Activated naive CD8-positive, alpha-beta T cell treated with anti-CD3 and anti-CD28 coated beads, Interleukin-2, amount 10 ng/mL, durations not matched to agents 7 days and 5 days (primary cell): ENCODE measurements around the gene STK40. TPM values are rescaled to one million over a fixed set of nuclear protein-coding genes. Genes with fewer than 3 reads are reported as not detected.
A peak's percentile ranks its signal among the peaks of the same experiment; 100 is the strongest.

Experiments
- ATAC-seq: fragments of 150-1000 bp; cut with Tn5 transposase; one replicate; pipeline ENCODE4 v1.10.0; 2021; ENCODE audit warnings: low read depth, moderate library complexity
- POLR2A ChIA-PET: fragments of 350-600 bp; sonication (Branson Sonifier 250); formaldehyde crosslinking; loops from one replicate; lab custom pipeline; 2021; ENCODE audit warnings: antibody characterized with exemption; lab: Charles Lee
- DNase-seq: peaks from one replicate; pipeline ENCODE4 v3.0.0; 2021
- H3K27ac Mint-ChIP-seq: one replicate; pipeline ENCODE4 v1.8.0; 2022; ENCODE audit warnings: mild to moderate bottlenecking, mixed read lengths
- H3K27me3 Mint-ChIP-seq: one replicate; pipeline ENCODE4 v1.8.0; 2022; ENCODE audit warnings: mild to moderate bottlenecking, moderate library complexity, mixed read lengths
- H3K36me3 Mint-ChIP-seq: one replicate; pipeline ENCODE4 v1.8.0; 2021; ENCODE audit warnings: mild to moderate bottlenecking, mixed read lengths
- H3K4me1 Mint-ChIP-seq: one replicate; pipeline ENCODE4 v1.8.0; 2021; ENCODE audit warnings: mixed read lengths
- H3K4me3 Mint-ChIP-seq: one replicate; pipeline ENCODE4 v1.8.0; 2022; ENCODE audit warnings: mild to moderate bottlenecking, moderate library complexity, mixed read lengths
- H3K9me3 Mint-ChIP-seq: one replicate; pipeline ENCODE4 v1.8.0; 2021; ENCODE audit warnings: mixed read lengths
- total RNA-seq, 2 experiments: library from RNA; stranded (reverse); gene quantifications; one replicate each; pipeline ENCODE4 v1.2.3, GENCODE V29; 2021

STK40 gene
- total RNA-seq, 2 experiments from 2014 or later = 59.5 to 64.7 TPM

GRCh38 chr1:36381405-36381804 lies 4.3 kb downstream of the STK40 start:
- Mint-ChIP-seq H3K27me3 (no peaks in the 10 kb centered on the region), H3K9me3 (no peaks in the 10 kb centered on the region), H3K27ac (peak overlapping the region; percentile 6), H3K4me3 (no peak overlapping the region), H3K36me3 (peaks cover 8% of the 10 kb centered on the region), H3K4me1 (peaks cover 38% of the 10 kb centered on the region)
- POLR2A ChIA-PET = interaction anchor here (1.5 to 6.6 kb wide), 2 partner anchors 13 to 17 kb away, joined by 4 to 105 read pairs; partner anchors contain the start of gene LSM10
- DNase-seq (no peak), ATAC-seq (no peak)

- H3K27me3 Mint-ChIP-seq = no peaks in the 10 kb centered on the region
- no peak overlapping the region for H3K4me3 Mint-ChIP-seq
- DNase-seq = no peak
- peaks cover 41% of the 10 kb centered on the region for H3K4me1 Mint-ChIP-seq
- no peak overlapping the region for H3K27ac Mint-ChIP-seq
- peaks cover 8% of the 10 kb centered on the region for H3K36me3 Mint-ChIP-seq
- POLR2A ChIA-PET = no interaction called here
- ATAC-seq = no peak
- no peaks in the 10 kb centered on the region for H3K9me3 Mint-ChIP-seq
Observed at GRCh38 chr1:36380782-36381181, 4.9 kb downstream of the STK40 start.

GRCh38 chr1:36380143-36380619 lies 5.5 kb downstream of the STK40 start:
- peaks cover 41% of the 10 kb centered on the region for H3K4me1 Mint-ChIP-seq
- no peak overlapping the region for H3K4me3 Mint-ChIP-seq
- no peak for ATAC-seq
- no peaks in the 10 kb centered on the region for H3K27me3 Mint-ChIP-seq
- no peaks in the 10 kb centered on the region for H3K9me3 Mint-ChIP-seq
- POLR2A ChIA-PET = interaction anchor here (0.6 kb wide), 1 partner anchor 8 kb away, joined by 4 read pairs; no protein-coding TSS in a partner anchor
- peaks cover 8% of the 10 kb centered on the region for H3K36me3 Mint-ChIP-seq
- H3K27ac Mint-ChIP-seq = no peak overlapping the region
- DNase-seq = no peak

- H3K36me3 Mint-ChIP-seq = peaks cover 9% of the 10 kb centered on the region
- peaks cover 49% of the 10 kb centered on the region for H3K4me1 Mint-ChIP-seq
- no peaks in the 10 kb centered on the region for H3K9me3 Mint-ChIP-seq
- DNase-seq = no peak
- peak overlapping the region; percentile 51 for H3K4me3 Mint-ChIP-seq
- POLR2A ChIA-PET = interaction anchor here (0.6 to 2.3 kb wide), 4 partner anchors 8 to 190 kb away, joined by 3 to 17 read pairs (median 5); partner anchors contain the start of gene STK40
- no peaks in the 10 kb centered on the region for H3K27me3 Mint-ChIP-seq
- peak overlapping the region; percentile 79 for H3K27ac Mint-ChIP-seq
- no peak for ATAC-seq
Observed at GRCh38 chr1:36377791-36378492, 7.8 kb downstream of the STK40 start.

- no peak for ATAC-seq
- no peaks in the 10 kb centered on the region for H3K27me3 Mint-ChIP-seq
- POLR2A ChIA-PET = interaction anchor here (0.7 to 0.8 kb wide), 2 partner anchors 13 to 1142 kb away, joined by 3 to 4 read pairs; no protein-coding TSS in a partner anchor
- peaks cover 4% of the 10 kb centered on the region for H3K36me3 Mint-ChIP-seq
- DNase-seq = no peak
- no peaks in the 10 kb centered on the region for H3K9me3 Mint-ChIP-seq
- peaks cover 51% of the 10 kb centered on the region for H3K4me1 Mint-ChIP-seq
- H3K4me3 Mint-ChIP-seq = no peak overlapping the region
- peak overlapping the region; percentile 97 for H3K27ac Mint-ChIP-seq
Observed at GRCh38 chr1:36372617-36373016, 13.1 kb downstream of the STK40 start.

GRCh38 chr1:36369061-36369861 lies 16.5 kb downstream of the STK40 start:
- DNase-seq = peak; percentile 84
- H3K4me1 Mint-ChIP-seq = peaks cover 56% of the 10 kb centered on the region
- no peaks in the 10 kb centered on the region for H3K9me3 Mint-ChIP-seq
- POLR2A ChIA-PET = interaction anchor here (1.0 to 1.8 kb wide), 7 partner anchors 13 to 62 kb away, joined by 3 to 11 read pairs (median 4); no protein-coding TSS in a partner anchor
- no peaks in the 10 kb centered on the region for H3K27me3 Mint-ChIP-seq
- no peak overlapping the region for H3K4me3 Mint-ChIP-seq
- H3K36me3 Mint-ChIP-seq = peaks cover 3% of the 10 kb centered on the region
- peak; percentile 21 for ATAC-seq
- peak overlapping the region; percentile 26 for H3K27ac Mint-ChIP-seq

GRCh38 chr1:36367798-36368197 lies 17.9 kb downstream of the STK40 start:
- H3K4me1 Mint-ChIP-seq = peaks cover 43% of the 10 kb centered on the region
- ATAC-seq (no peak), DNase-seq (no peak)
- peak overlapping the region; percentile 78 for H3K27ac Mint-ChIP-seq
- H3K36me3 Mint-ChIP-seq = no peaks in the 10 kb centered on the region
- no peak overlapping the region for H3K4me3 Mint-ChIP-seq
- no peaks in the 10 kb centered on the region for H3K9me3 Mint-ChIP-seq
- H3K27me3 Mint-ChIP-seq = no peaks in the 10 kb centered on the region
- POLR2A ChIA-PET = interaction anchor here (1.6 to 3.0 kb wide), 4 partner anchors 17 to 45 kb away, joined by 5 to 28 read pairs (median 12); partner anchors contain the start of gene LSM10

- Mint-ChIP-seq H3K4me3 (peak overlapping the region; percentile 19), H3K27ac (peak overlapping the region; percentile 78), H3K27me3 (no peaks in the 10 kb centered on the region), H3K9me3 (no peaks in the 10 kb centered on the region), H3K4me1 (peaks cover 39% of the 10 kb centered on the region), H3K36me3 (peaks cover 1% of the 10 kb centered on the region)
- DNase-seq = no peak
- ATAC-seq = peak; percentile 38
- POLR2A ChIA-PET = interaction anchor here (0.5 to 3.0 kb wide), 7 partner anchors 11 to 61 kb away, joined by 3 to 28 read pairs (median 9); partner anchors contain the start of genes LSM10, SH3D21 and STK40
Observed at GRCh38 chr1:36367066-36367465, 18.7 kb downstream of the STK40 start.

- POLR2A ChIA-PET = interaction anchor here (0.7 to 3.0 kb wide), 12 partner anchors 11 to 206 kb away, joined by 3 to 28 read pairs (median 5); partner anchors contain the start of genes LSM10, MRPS15, SH3D21 and STK40
- ATAC-seq (peak; percentile 94), DNase-seq (peak; percentile 63)
- peaks cover 40% of the 10 kb centered on the region for H3K4me1 Mint-ChIP-seq
- H3K36me3 Mint-ChIP-seq = peaks cover 4% of the 10 kb centered on the region
- H3K27me3 Mint-ChIP-seq = no peaks in the 10 kb centered on the region
- H3K4me3 Mint-ChIP-seq = peak overlapping the region; percentile 66
- no peaks in the 10 kb centered on the region for H3K9me3 Mint-ChIP-seq
- H3K27ac Mint-ChIP-seq = peak overlapping the region; percentile 78
Observed at GRCh38 chr1:36366091-36366661, 19.5 kb downstream of the STK40 start.

- Mint-ChIP-seq H3K27ac (peak overlapping the region; percentile 78), H3K9me3 (no peaks in the 10 kb centered on the region), H3K4me1 (peaks cover 40% of the 10 kb centered on the region), H3K36me3 (peaks cover 4% of the 10 kb centered on the region), H3K4me3 (no peak overlapping the region), H3K27me3 (no peaks in the 10 kb centered on the region)
- DNase-seq (no peak), ATAC-seq (no peak)
- POLR2A ChIA-PET = interaction anchor here (1.4 to 3.0 kb wide), 5 partner anchors 19 to 99 kb away, joined by 4 to 28 read pairs (median 14); partner anchors contain the start of genes LSM10, MRPS15 and STK40
Observed at GRCh38 chr1:36365381-36365780, 20.3 kb downstream of the STK40 start.

- Mint-ChIP-seq H3K9me3 (no peaks in the 10 kb centered on the region), H3K4me3 (no peak overlapping the region), H3K36me3 (peaks cover 19% of the 10 kb centered on the region), H3K27ac (peak overlapping the region; percentile 84), H3K4me1 (peaks cover 13% of the 10 kb centered on the region), H3K27me3 (no peaks in the 10 kb centered on the region)
- ATAC-seq (no peak), DNase-seq (no peak)
- POLR2A ChIA-PET = interaction anchor here (0.8 to 1.0 kb wide), 3 partner anchors 9 to 25 kb away, joined by 3 to 4 read pairs (median 3); no protein-coding TSS in a partner anchor
Observed at GRCh38 chr1:36359911-36360550, 25.7 kb downstream of the STK40 start.

- no peaks in the 10 kb centered on the region for H3K27me3 Mint-ChIP-seq
- H3K27ac Mint-ChIP-seq = peak overlapping the region; percentile 84
- ATAC-seq = no peak
- H3K9me3 Mint-ChIP-seq = no peaks in the 10 kb centered on the region
- DNase-seq = no peak
- H3K4me3 Mint-ChIP-seq = no peak overlapping the region
- POLR2A ChIA-PET = interaction anchor here (0.8 kb wide), 1 partner anchor 9 kb away, joined by 3 read pairs; no protein-coding TSS in a partner anchor
- H3K36me3 Mint-ChIP-seq = peaks cover 22% of the 10 kb centered on the region
- H3K4me1 Mint-ChIP-seq = peaks cover 13% of the 10 kb centered on the region
Observed at GRCh38 chr1:36359383-36359782, 26.3 kb downstream of the STK40 start.
